Measurements from ENCODE around the gene NLGN2.

Gene NLGN2

GRCh38 chr17:7426896-7427489 lies 19.3 kb downstream of the NLGN2 start:
- no peaks in the 10 kb centered on the region for H3K36me3 ChIP-seq (ENCODE audit: insufficient read depth, low read length)
- H3K9ac ChIP-seq (ENCODE audit: low read depth, low read length) = no peak overlapping the region
- H3K4me1 ChIP-seq (ENCODE audit: insufficient read depth, low read length) = no peaks in the 10 kb centered on the region
- WGBS = 95% methylated on average over 29 of the region's 29 CpGs
- H3K9me3 ChIP-seq (ENCODE audit: insufficient read depth, low read depth, low read length) = no peaks in the 10 kb centered on the region
- no peak overlapping the region for H3K4me3 ChIP-seq (ENCODE audit: low read length)
- no peaks in the 10 kb centered on the region for H3K27me3 ChIP-seq (ENCODE audit: insufficient read depth, low read length)
- no peak overlapping the region for H3K27ac ChIP-seq (ENCODE audit: low read depth, low read length)

- WGBS = 89% methylated on average over 7 of the region's 7 CpGs
- Histone ChIP-seq H3K4me1 (ENCODE audit: insufficient read depth, low read length) (no peaks in the 10 kb centered on the region), H3K9ac (ENCODE audit: low read depth, low read length) (no peak overlapping the region), H3K27me3 (ENCODE audit: insufficient read depth, low read length) (no peaks in the 10 kb centered on the region), H3K27ac (ENCODE audit: low read depth, low read length) (no peak overlapping the region), H3K9me3 (ENCODE audit: insufficient read depth, low read depth, low read length) (no peaks in the 10 kb centered on the region), H3K36me3 (ENCODE audit: insufficient read depth, low read length) (no peaks in the 10 kb centered on the region), H3K4me3 (ENCODE audit: low read length) (no peak overlapping the region)
Observed at GRCh38 chr17:7427549-7427948, 19.9 kb downstream of the NLGN2 start.

GRCh38 chr17:7428557-7428956 lies 20.9 kb downstream of the NLGN2 start, which contains the start of gene SPEM3:
Gene SPEM3 (plus strand): TSS chr17:7428857. CDS start chr17:7428903, 46 bp downstream.
- Histone ChIP-seq H3K27me3 (ENCODE audit: insufficient read depth, low read length) (no peaks in the 10 kb centered on the region), H3K9ac (ENCODE audit: low read depth, low read length) (no peak within 1 kb of the TSS), H3K36me3 (ENCODE audit: insufficient read depth, low read length) (no peaks in the 10 kb centered on the region), H3K27ac (ENCODE audit: low read depth, low read length) (no peak within 1 kb of the TSS), H3K9me3 (ENCODE audit: insufficient read depth, low read depth, low read length) (no peaks in the 10 kb centered on the region), H3K4me1 (ENCODE audit: insufficient read depth, low read length) (no peaks in the 10 kb centered on the region), H3K4me3 (ENCODE audit: low read length) (no peak within 1 kb of the TSS)
- 67% methylated on average over 5 of the region's 5 CpGs for WGBS

GRCh38 chr17:7429722-7430121 lies 22.1 kb downstream of the NLGN2 start:
- Histone ChIP-seq H3K36me3 (ENCODE audit: insufficient read depth, low read length) (no peaks in the 10 kb centered on the region), H3K9ac (ENCODE audit: low read depth, low read length) (no peak overlapping the region), H3K27me3 (ENCODE audit: insufficient read depth, low read length) (no peaks in the 10 kb centered on the region), H3K9me3 (ENCODE audit: insufficient read depth, low read depth, low read length) (no peaks in the 10 kb centered on the region), H3K4me3 (ENCODE audit: low read length) (no peak overlapping the region), H3K27ac (ENCODE audit: low read depth, low read length) (no peak overlapping the region), H3K4me1 (ENCODE audit: insufficient read depth, low read length) (no peaks in the 10 kb centered on the region)
- WGBS = 92% methylated on average over 10 of the region's 10 CpGs

GRCh38 chr17:7431231-7431630 lies 23.6 kb downstream of the NLGN2 start:
- Histone ChIP-seq H3K9me3 (ENCODE audit: insufficient read depth, low read depth, low read length) (no peaks in the 10 kb centered on the region), H3K27ac (ENCODE audit: low read depth, low read length) (no peak overlapping the region)
- 95% methylated on average over 1 of the region's 1 CpG for WGBS

GRCh38 chr17:7432296-7432695 lies 24.7 kb downstream of the NLGN2 start:
- Histone ChIP-seq H3K36me3 (ENCODE audit: insufficient read depth, low read length) (no peaks in the 10 kb centered on the region), H3K9me3 (ENCODE audit: insufficient read depth, low read depth, low read length) (no peaks in the 10 kb centered on the region), H3K27me3 (ENCODE audit: insufficient read depth, low read length) (peaks cover 8% of the 10 kb centered on the region; the same call in 1 of the 2 replicates), H3K9ac (ENCODE audit: low read depth, low read length) (no peak overlapping the region), H3K4me3 (ENCODE audit: low read length) (no peak overlapping the region), H3K27ac (ENCODE audit: low read depth, low read length) (no peak overlapping the region), H3K4me1 (ENCODE audit: insufficient read depth, low read length) (no peaks in the 10 kb centered on the region)
- WGBS = 94% methylated on average over 11 of the region's 11 CpGs

More at GRCh38 chr17:7431231-7431630, 23.6 kb downstream of the NLGN2 start:
- H3K4me3 ChIP-seq (ENCODE audit: low read length) = no peak overlapping the region
- no peaks in the 10 kb centered on the region for H3K36me3 ChIP-seq (ENCODE audit: insufficient read depth, low read length)
- H3K9ac ChIP-seq (ENCODE audit: low read depth, low read length) = no peak overlapping the region
- peaks cover 4% of the 10 kb centered on the region; the same call in 1 of the 2 replicates for H3K27me3 ChIP-seq (ENCODE audit: insufficient read depth, low read length)
- no peaks in the 10 kb centered on the region for H3K4me1 ChIP-seq (ENCODE audit: insufficient read depth, low read length)

GRCh38 chr17:7435676-7436555 lies 28.3 kb downstream of the NLGN2 start:
- Histone ChIP-seq H3K36me3 (ENCODE audit: insufficient read depth, low read length) (no peaks in the 10 kb centered on the region), H3K9ac (ENCODE audit: low read depth, low read length) (peak overlapping the region; percentile 50), H3K9me3 (ENCODE audit: insufficient read depth, low read depth, low read length) (no peaks in the 10 kb centered on the region), H3K4me3 (ENCODE audit: low read length) (peak overlapping the region; percentile 95), H3K27ac (ENCODE audit: low read depth, low read length) (peak overlapping the region; percentile 60; the same call in 1 of the 2 replicates), H3K27me3 (ENCODE audit: insufficient read depth, low read length) (peaks cover 34% of the 10 kb centered on the region), H3K4me1 (ENCODE audit: insufficient read depth, low read length) (peaks cover 8% of the 10 kb centered on the region)
- 3% methylated on average over 49 of the region's 49 CpGs for WGBS

GRCh38 chr17:7436556-7437368 lies 29.1 kb downstream of the NLGN2 start:
- Histone ChIP-seq H3K9ac (ENCODE audit: low read depth, low read length) (peak overlapping the region; percentile 58; the same call in 1 of the 2 replicates), H3K27ac (ENCODE audit: low read depth, low read length) (peak overlapping the region; percentile 53; the same call in 1 of the 2 replicates), H3K9me3 (ENCODE audit: insufficient read depth, low read depth, low read length) (no peaks in the 10 kb centered on the region), H3K27me3 (ENCODE audit: insufficient read depth, low read length) (peaks cover 38% of the 10 kb centered on the region), H3K36me3 (ENCODE audit: insufficient read depth, low read length) (no peaks in the 10 kb centered on the region), H3K4me3 (ENCODE audit: low read length) (peak overlapping the region; percentile 95), H3K4me1 (ENCODE audit: insufficient read depth, low read length) (peaks cover 16% of the 10 kb centered on the region)
- 2% methylated on average over 92 of the region's 92 CpGs for WGBS

GRCh38 chr17:7437369-7437863 lies 29.8 kb downstream of the NLGN2 start:
- Histone ChIP-seq H3K4me1 (ENCODE audit: insufficient read depth, low read length) (peaks cover 16% of the 10 kb centered on the region), H3K9ac (ENCODE audit: low read depth, low read length) (no peak overlapping the region), H3K27ac (ENCODE audit: low read depth, low read length) (no peak overlapping the region; the same call in 1 of the 2 replicates), H3K9me3 (ENCODE audit: insufficient read depth, low read depth, low read length) (no peaks in the 10 kb centered on the region), H3K36me3 (ENCODE audit: insufficient read depth, low read length) (no peaks in the 10 kb centered on the region), H3K4me3 (ENCODE audit: low read length) (peak overlapping the region; percentile 95), H3K27me3 (ENCODE audit: insufficient read depth, low read length) (peaks cover 39% of the 10 kb centered on the region)
- WGBS = 7% methylated on average over 31 of the region's 31 CpGs

- peaks cover 39% of the 10 kb centered on the region for H3K27me3 ChIP-seq (ENCODE audit: insufficient read depth, low read length)
- no peaks in the 10 kb centered on the region for H3K36me3 ChIP-seq (ENCODE audit: insufficient read depth, low read length)
- H3K4me3 ChIP-seq (ENCODE audit: low read length) = peak overlapping the region; percentile 95
- H3K27ac ChIP-seq (ENCODE audit: low read depth, low read length) = no peak overlapping the region
- H3K4me1 ChIP-seq (ENCODE audit: insufficient read depth, low read length) = peaks cover 16% of the 10 kb centered on the region
- WGBS = 2% methylated on average over 48 of the region's 48 CpGs
- peak overlapping the region; percentile 50; the same call in 1 of the 2 replicates for H3K9ac ChIP-seq (ENCODE audit: low read depth, low read length)
- no peaks in the 10 kb centered on the region for H3K9me3 ChIP-seq (ENCODE audit: insufficient read depth, low read depth, low read length)
Observed at GRCh38 chr17:7437950-7438614, 30.4 kb downstream of the NLGN2 start.

All from HUES64 (cell line).